ENCODE results near the gene EML2.

The EML2 gene

DNA sequence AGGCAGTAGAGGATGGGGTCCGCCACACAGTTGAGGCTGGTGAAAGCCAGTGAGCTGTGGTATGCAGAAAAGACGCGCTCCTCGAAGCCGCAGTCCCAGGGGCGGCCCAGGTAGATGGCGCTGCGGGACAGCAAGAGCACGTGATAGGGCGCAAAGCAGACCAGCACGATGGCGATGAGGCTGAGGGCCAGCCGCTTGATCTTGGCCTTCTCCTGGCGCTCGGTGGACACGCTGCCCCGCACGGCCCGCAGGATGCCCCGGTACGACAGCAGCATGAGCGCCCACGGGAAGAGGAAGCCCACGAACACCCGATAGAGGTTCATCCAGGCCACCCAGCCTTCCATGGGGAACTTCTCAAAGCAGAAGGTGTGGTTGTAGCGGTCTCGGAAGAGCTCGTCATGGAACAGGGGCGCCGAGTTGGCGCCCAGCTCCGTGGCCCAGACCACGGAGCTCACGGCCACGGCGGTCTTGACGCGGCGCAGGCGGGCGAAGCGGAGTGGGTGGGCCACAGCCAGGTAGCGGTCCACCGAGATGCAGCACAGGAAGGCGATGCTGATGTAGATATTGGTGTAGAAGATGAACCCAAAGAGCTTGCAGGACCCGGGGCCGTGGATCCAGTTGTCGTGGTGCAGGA, 48.1 kb downstream of the EML2 start (continued):
- TF ChIP-seq, protein P1, sequence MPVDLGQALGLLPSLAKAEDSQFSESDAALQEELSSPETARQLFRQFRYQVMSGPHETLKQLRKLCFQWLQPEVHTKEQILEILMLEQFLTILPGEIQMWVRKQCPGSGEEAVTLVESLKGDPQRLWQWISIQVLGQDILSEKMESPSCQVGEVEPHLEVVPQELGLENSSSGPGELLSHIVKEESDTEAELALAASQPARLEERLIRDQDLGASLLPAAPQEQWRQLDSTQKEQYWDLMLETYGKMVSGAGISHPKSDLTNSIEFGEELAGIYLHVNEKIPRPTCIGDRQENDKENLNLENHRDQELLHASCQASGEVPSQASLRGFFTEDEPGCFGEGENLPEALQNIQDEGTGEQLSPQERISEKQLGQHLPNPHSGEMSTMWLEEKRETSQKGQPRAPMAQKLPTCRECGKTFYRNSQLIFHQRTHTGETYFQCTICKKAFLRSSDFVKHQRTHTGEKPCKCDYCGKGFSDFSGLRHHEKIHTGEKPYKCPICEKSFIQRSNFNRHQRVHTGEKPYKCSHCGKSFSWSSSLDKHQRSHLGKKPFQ (tag by site-specific recombination; IDR thresholded peaks at IDR 0.05) = no peak

GRCh38 chr19:45590300-45591003, 48.7 kb downstream of the EML2 start:
- no peaks in the 10 kb centered on the region for H3K9me3 ChIP-seq (ENCODE audit: control insufficient read depth, insufficient read depth, low read depth, low read length)
- H3K4me3 ChIP-seq (ENCODE audit: low read depth, low read length) = no peak overlapping the region
- H3K36me3 ChIP-seq (ENCODE audit: control insufficient read depth in 2 of 2, insufficient read depth in 1 of 2, low read length in 2 of 2) = no peaks in the 10 kb centered on the region
- H3K27ac ChIP-seq (ENCODE audit: extremely low read depth, low read depth, low read length) = no peak overlapping the region
- ChIA-PET POLR2A (interaction anchor here (1.2 kb wide), 1 partner anchor 51 kb away, joined by 3 read pairs; no protein-coding TSS in a partner anchor), CTCF (interaction anchor here (0.6 to 2.6 kb wide), 7 partner anchors 15 to 208 kb away, joined by 3 to 36 read pairs (median 5); partner anchors contain the start of gene QPCTL)
- peaks cover under 1% of the 10 kb centered on the region; the same call in 1 of the 2 replicates for H3K4me1 ChIP-seq (ENCODE audit: control insufficient read depth, insufficient read depth, low read length)
- no peak for TF ChIP-seq SETDB1 (IDR thresholded peaks at IDR 0.05; ENCODE audit: insufficient read length, low read length)
- TF ChIP-seq SCRT1 (tag by site-specific recombination; IDR thresholded peaks at IDR 0.05; ENCODE audit: borderline replicate concordance) = no peak
- no peak for TF ChIP-seq ZNF302 (tag by site-specific recombination; IDR thresholded peaks at IDR 0.05; ENCODE audit: low read depth)
- peak; percentile 42; the same call in 1 of the 2 replicates for TF ChIP-seq ZNF121 (tag by site-specific recombination; IDR thresholded peaks at IDR 0.05)
- TF ChIP-seq ZNF777 (tag by site-specific recombination; IDR thresholded peaks at IDR 0.05; ENCODE audit: borderline replicate concordance) = no peak
- TF ChIP-seq, protein P2, sequence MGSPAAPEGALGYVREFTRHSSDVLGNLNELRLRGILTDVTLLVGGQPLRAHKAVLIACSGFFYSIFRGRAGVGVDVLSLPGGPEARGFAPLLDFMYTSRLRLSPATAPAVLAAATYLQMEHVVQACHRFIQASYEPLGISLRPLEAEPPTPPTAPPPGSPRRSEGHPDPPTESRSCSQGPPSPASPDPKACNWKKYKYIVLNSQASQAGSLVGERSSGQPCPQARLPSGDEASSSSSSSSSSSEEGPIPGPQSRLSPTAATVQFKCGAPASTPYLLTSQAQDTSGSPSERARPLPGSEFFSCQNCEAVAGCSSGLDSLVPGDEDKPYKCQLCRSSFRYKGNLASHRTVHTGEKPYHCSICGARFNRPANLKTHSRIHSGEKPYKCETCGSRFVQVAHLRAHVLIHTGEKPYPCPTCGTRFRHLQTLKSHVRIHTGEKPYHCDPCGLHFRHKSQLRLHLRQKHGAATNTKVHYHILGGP (tag by site-specific recombination; IDR thresholded peaks at IDR 0.05) = no peak

GRCh38 chr19:45589768-45590167, 49.4 kb downstream of the EML2 start:
- TF ChIP-seq KLF10 (tag by site-specific recombination; IDR thresholded peaks at IDR 0.05) = no peak
- TF ChIP-seq ZNF24 (tag by site-specific recombination; IDR thresholded peaks at IDR 0.05) = no peak
- TF ChIP-seq, protein P3, sequence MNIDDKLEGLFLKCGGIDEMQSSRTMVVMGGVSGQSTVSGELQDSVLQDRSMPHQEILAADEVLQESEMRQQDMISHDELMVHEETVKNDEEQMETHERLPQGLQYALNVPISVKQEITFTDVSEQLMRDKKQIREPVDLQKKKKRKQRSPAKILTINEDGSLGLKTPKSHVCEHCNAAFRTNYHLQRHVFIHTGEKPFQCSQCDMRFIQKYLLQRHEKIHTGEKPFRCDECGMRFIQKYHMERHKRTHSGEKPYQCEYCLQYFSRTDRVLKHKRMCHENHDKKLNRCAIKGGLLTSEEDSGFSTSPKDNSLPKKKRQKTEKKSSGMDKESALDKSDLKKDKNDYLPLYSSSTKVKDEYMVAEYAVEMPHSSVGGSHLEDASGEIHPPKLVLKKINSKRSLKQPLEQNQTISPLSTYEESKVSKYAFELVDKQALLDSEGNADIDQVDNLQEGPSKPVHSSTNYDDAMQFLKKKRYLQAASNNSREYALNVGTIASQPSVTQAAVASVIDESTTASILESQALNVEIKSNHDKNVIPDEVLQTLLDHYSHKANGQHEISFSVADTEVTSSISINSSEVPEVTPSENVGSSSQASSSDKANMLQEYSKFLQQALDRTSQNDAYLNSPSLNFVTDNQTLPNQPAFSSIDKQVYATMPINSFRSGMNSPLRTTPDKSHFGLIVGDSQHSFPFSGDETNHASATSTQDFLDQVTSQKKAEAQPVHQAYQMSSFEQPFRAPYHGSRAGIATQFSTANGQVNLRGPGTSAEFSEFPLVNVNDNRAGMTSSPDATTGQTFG (tag by site-specific recombination; IDR thresholded peaks at IDR 0.05; ENCODE audit: borderline replicate concordance) = no peak
- ChIA-PET CTCF (interaction anchor here (1.2 to 2.6 kb wide), 2 partner anchors 53 kb away, joined by 9 to 36 read pairs; no protein-coding TSS in a partner anchor), POLR2A (no interaction called here)

GRCh38 chr19:45587873-45588272, 51.3 kb downstream of the EML2 start:
- no peaks in the 10 kb centered on the region for H3K9me3 ChIP-seq (ENCODE audit: control insufficient read depth, insufficient read depth, low read depth, low read length)
- CTCF ChIA-PET = interaction anchor here (1.1 kb wide), 1 partner anchor 29 kb away, joined by 3 read pairs; no protein-coding TSS in a partner anchor
- TF ChIP-seq ZNF266 (tag by site-specific recombination; IDR thresholded peaks at IDR 0.05; ENCODE audit: low read depth) = no peak
- TF ChIP-seq RBAK (tag by site-specific recombination; IDR thresholded peaks at IDR 0.05) = no peak
- no peak for TF ChIP-seq ZNF121 (tag by site-specific recombination; IDR thresholded peaks at IDR 0.05)
- TF ChIP-seq ZNF513 (tag by site-specific recombination; IDR thresholded peaks at IDR 0.05) = no peak
- no peak for TF ChIP-seq ZBTB1 (tag by site-specific recombination; IDR thresholded peaks at IDR 0.05)
- no peak for TF ChIP-seq KLF8 (tag by site-specific recombination; IDR thresholded peaks at IDR 0.05)
- TF ChIP-seq, protein P4, sequence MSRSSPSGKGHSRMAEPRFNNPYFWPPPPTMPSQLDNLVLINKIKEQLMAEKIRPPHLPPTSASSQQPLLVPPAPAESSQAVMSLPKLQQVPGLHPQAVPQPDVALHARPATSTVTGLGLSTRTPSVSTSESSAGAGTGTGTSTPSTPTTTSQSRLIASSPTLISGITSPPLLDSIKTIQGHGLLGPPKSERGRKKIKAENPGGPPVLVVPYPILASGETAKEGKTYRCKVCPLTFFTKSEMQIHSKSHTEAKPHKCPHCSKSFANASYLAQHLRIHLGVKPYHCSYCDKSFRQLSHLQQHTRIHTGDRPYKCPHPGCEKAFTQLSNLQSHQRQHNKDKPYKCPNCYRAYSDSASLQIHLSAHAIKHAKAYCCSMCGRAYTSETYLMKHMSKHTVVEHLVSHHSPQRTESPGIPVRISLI (tag by site-specific recombination; IDR thresholded peaks at IDR 0.05) = no peak
- no peak for TF ChIP-seq OVOL3 (tag by site-specific recombination; IDR thresholded peaks at IDR 0.05)
- no peak for TF ChIP-seq ZNF585B (tag by site-specific recombination; IDR thresholded peaks at IDR 0.05)
- no peak overlapping the region for H3K27ac ChIP-seq (ENCODE audit: extremely low read depth, low read depth, low read length)
- H3K4me3 ChIP-seq (ENCODE audit: low read depth, low read length) = no peak overlapping the region
- no peaks in the 10 kb centered on the region for H3K36me3 ChIP-seq (ENCODE audit: control insufficient read depth in 2 of 2, insufficient read depth in 1 of 2, low read length in 2 of 2)
- H3K4me1 ChIP-seq (ENCODE audit: control insufficient read depth, insufficient read depth, low read length) = peaks cover 4% of the 10 kb centered on the region
- POLR2A ChIA-PET = no interaction called here

More at GRCh38 chr19:45589768-45590167, 49.4 kb downstream of the EML2 start:
- no peak overlapping the region for H3K27ac ChIP-seq (ENCODE audit: extremely low read depth, low read depth, low read length)
- no peaks in the 10 kb centered on the region for H3K36me3 ChIP-seq (ENCODE audit: control insufficient read depth in 2 of 2, insufficient read depth in 1 of 2, low read length in 2 of 2)
- peaks cover 4% of the 10 kb centered on the region for H3K4me1 ChIP-seq (ENCODE audit: control insufficient read depth, insufficient read depth, low read length)
- H3K9me3 ChIP-seq (ENCODE audit: control insufficient read depth, insufficient read depth, low read depth, low read length) = no peaks in the 10 kb centered on the region
- H3K4me3 ChIP-seq (ENCODE audit: low read depth, low read length) = no peak overlapping the region
